HT-29 (cell line): ENCODE data around the gene TNFRSF8. TPM values are rescaled to one million over a fixed set of nuclear protein-coding genes. Genes with fewer than 3 reads are reported as not detected.

Experiments
- DNase-seq: peaks from one replicate; pipeline ENCODE4 v3.0.0-alpha.2; 2015; ENCODE audit warnings: low spot score
- total RNA-seq: library from RNA; depleted of rRNA; stranded (reverse); fragments of >200 nt; shearing (Covaris generic); gene quantifications from 2 replicates; pipeline ENCODE4 v1.2.3, GENCODE V29; 2014

The TNFRSF8 gene
- total RNA-seq, 1 experiment from 2014 or later = not detected

DNA sequence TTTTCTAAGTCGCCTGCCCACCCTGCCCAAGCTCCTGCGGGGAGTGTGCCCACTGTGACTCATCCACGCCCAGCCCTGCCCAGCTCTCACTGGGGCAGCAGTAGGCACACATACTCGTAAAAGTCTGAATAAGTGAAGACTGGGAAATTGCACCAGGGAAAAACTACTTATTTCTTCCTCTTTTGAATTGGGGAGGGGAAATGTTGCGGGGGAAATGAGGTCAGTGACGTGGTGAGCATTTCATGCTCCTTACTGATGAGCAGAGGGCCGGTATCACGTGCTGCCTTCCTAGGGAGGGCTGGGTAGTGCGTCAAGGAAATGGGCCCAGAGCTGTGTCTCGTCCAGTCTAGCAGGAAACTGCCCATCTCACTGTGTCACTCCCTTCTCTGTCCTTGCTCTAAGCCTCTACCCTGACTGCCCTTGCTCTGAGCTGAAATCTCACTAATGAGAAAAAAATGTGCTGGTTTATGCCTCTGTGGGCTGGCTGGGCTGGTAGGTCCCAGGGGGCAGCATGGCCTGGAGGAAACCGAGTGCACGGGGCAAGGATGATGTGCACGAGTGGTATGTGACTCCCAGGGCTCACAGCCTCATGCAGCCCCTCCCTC, 90.2 kb downstream of the TNFRSF8 start:
- DNase-seq = no peak

DNA sequence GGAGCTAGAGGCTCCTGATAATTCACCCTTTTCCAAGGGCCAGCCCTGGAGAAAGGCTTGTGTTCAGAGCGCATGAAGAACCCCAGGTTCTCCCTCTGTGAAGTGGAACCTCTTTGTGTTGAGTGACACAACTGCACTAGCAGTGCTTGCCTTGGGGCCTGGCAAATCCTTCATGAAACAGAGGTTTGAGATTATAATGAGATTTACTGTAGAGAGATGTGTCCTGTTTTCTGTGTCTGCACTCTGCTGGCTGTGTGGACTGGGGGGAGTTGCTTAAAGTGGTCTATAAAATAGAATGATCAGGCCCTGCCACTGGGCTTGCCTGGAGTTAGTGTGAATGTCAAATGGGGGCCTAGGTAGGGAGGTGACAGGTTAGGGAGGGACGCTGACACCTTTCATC, 92.2 kb downstream of the TNFRSF8 start:
- DNase-seq = no peak

DNA sequence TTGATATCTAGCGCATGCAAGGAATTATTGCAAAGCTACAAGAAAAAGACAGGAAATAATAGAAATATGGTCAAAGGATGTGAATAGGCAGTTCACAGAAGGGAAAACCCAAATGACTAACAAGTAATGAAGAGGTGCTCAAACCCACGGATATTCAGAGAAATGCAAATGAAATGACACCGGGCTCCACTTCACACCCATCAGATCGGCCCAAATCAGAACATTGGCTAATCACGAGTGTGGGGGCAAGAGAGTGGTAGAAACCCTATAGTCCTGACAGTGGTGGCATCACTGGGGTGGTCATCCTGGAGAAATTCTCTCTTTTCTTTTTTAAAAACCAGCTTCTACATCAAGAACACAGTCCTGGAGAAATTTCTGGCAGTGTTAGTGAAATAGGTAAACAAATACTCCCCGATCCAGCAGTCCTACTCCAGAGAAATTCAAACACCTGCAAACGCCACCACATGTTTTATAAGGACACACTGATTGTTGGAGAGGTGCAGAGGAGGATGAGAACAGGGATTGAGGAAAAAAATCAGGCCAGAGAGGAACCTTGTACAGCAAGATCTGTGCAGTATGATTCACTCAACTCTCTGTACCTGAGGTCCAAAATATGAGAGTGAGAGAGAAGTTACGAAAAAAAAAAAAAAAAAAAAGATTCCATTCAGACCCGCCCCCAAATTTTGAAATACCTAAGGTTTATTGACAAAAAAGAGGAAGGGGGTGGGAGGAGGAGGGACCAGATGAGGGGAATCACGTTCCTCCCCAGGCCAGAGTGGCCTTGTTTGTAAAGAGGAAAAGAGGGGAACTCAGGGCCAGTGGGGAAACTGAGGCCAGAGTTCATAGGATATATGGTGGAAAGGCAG, 94.5 kb downstream of the TNFRSF8 start:
- no peak for DNase-seq

DNA sequence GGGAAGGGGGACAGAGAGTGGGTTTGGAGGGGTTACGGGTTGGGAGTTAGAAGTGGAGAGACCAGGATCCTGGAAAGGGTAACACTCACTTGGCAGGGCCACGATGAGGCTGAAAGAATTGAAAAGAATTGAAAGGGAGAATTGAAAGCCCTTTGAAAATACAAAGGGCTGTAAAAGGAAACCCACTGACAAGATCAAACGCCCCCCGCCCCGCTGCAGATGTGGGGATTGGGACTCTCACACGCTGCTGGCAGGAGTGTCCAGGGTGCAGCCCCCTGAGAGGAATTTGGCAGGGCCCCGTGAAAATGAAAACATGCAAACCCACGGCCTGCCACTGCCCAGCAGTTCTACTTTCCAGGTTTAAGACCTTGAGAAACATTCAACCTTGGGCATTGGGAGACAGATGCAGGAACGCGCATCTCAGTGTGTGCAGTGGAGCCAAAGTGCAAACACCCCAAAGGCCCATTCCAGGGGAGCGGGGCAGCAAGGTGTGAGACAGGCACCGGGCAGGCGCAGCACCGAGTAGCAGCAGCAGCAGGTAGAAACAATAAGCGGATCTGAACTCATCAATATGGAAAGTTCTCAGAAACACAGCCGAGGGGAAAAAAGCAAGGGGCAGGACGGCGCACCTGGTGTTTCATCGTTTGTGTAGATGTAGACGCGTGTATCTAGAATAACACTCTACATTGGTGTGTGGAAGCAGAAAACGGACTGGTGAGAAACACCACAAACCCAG, 95.4 kb downstream of the TNFRSF8 start:
- no peak for DNase-seq

DNA sequence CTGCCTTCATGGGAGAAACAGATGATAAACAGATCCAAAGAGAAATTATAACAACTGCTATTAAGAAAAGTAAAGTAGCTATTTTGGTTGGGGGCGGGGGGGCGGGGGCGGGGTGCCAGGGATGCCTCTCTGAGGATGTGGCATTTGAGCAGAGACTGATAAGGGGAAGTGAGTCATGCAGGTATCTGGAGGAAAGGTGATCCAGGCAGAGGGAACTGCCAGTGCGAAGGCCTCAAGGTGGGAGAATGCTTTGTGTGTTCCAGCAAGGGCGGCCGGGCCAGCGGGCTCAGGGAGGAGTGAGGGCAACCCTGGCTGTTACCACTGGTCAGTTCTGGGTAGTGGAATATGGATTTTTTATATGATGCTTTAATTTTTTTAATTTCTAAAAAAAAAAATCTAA, 96.7 kb downstream of the TNFRSF8 start:
- DNase-seq = peak; percentile 31

DNA sequence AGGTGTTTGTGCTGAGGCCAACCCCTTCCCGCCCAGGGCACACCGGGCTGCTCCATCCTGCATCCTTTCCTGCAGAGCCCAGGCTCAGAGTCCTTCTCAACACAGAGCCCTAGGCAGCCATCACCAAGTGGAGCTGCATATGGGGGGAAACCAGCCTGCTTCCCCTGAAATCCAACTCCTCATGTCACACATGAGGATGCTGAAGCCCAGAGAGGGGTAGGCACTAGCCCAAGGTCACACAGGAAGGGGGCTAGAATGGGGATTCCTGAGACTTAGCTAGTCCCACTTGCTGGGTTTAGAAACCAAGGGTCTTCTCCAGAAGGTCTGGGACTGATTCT, 98.2 kb downstream of the TNFRSF8 start:
- DNase-seq = no peak

DNA sequence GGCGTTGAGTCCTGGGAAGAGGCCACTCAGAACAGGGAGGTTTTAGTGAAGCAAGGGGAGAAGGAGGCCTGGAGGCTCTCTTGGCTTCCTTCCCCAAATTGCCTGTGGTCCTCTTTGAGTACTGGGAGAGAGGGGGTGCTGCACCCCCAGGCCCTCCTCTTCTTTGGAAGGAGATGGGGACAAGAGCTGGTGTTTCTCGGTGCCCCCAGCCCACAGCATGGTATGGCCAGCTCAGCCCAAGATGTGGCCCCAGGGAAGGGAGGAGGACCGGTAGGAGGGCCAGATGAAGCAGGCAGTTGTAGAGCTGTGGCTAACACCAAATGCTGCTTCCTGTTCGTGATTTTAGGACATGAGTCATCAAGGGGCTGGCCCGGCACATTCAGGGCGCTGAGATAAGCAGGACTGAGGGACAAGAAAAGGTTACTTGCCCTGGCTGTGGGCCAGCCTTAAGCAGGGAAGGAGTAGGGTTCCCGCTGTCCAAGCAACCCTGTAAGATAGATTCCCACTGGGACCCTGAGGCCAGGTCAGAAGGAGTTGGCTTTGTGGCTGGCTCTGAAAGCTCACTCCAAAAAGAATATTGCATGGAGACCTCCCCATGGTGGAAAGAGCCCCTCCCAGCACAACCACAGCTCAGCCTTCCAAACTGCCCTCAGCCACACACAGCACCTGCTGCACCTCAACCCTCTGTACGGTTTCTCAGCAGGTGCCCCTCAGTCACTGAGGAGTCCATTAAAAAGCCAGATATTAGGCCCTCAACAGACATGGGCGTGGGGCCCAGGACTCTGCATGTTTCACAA, 98.8 kb downstream of the TNFRSF8 start:
- DNase-seq = peak; percentile 85

DNA sequence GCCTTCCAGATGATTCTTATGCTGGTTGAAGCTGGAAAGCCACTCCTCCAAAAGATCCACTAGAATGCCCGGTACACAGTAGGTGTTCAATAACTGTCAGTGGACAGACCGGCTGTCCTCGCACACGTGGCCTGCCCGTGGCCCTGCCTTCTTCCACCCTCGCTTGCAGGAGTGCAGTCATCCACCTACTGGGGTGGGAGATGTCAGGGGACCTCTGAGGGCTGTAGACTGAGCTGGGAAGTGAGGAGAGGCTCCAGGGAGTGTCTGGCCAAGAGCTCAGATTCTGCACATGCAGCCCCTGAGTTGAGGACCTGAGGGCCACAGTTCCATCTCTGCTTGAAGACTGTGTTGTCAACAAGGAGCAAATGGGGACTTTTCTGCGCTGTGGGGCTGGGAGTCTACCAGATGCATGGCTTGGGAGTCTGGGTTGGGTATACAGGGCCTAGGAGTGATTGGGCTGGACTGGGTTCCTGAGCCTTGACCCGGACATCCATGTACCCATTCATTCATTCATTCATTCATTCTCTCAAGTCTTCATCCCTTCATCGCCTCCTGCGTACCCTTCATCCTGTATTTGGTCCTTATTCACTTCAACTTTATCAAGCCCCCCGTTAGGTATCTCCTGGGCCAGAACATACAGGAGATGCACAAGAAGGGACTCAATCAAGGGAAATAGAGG, 99.5 kb downstream of the TNFRSF8 start:
- no peak for DNase-seq

DNA sequence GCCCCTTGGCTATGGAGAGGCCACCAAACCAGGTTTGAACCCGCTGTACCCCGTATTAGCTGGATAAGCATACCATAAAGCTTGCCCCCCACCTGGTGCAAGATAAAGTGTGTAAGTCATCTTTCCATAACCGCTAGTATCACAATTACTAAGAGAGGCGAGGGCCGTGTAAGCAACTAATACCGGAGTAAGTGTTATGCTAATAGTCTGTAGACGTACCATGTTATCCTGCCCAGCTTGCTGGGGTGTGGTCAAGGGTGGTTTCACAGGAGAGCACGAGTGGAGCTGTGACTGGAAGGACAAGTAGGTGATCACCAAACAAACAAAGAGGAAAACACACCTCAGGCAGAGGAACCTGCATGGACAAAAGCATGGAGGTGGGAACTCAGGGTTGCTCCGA, 100.1 kb downstream of the TNFRSF8 start:
- DNase-seq = no peak

DNA sequence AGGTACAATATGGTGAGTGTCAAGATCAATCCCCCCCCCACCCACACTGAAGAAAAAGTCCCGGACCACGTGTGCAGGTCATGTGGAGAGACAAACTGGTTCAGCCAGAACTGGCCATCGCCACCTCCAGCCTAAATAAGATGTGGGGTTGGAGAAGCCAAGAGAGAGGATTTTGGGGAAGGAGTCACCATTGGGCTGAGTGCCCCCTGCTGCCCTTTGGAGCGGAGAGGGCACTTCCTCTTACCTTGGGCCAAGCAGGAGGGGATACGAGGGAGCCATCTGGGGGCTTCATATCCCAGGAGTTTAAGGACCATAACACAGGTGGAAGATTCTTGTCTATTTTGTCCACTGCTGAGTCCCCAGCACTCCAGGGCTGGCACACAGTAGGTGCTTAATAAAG, 101.1 kb downstream of the TNFRSF8 start:
- no peak for DNase-seq

DNA sequence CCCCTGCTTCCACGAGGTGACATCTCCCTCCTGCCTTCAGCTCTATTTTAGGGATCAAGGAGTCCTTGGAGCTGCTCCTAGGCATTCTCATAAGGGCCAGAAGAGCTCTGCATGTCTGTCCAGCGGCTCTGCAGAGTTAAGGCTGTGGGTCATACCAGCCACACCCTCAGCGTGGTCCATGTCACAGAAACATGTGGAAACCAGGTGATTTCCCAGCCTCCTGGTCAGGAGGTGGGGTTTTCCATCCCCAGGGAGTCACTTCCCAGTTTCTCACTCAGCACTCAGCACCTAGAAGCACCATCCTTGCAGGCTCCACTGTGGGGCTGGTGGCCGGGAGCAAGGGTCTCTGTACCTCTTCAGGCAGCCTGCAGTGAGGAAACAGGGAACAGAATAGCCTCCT, 102.2 kb downstream of the TNFRSF8 start:
- no peak for DNase-seq

DNA sequence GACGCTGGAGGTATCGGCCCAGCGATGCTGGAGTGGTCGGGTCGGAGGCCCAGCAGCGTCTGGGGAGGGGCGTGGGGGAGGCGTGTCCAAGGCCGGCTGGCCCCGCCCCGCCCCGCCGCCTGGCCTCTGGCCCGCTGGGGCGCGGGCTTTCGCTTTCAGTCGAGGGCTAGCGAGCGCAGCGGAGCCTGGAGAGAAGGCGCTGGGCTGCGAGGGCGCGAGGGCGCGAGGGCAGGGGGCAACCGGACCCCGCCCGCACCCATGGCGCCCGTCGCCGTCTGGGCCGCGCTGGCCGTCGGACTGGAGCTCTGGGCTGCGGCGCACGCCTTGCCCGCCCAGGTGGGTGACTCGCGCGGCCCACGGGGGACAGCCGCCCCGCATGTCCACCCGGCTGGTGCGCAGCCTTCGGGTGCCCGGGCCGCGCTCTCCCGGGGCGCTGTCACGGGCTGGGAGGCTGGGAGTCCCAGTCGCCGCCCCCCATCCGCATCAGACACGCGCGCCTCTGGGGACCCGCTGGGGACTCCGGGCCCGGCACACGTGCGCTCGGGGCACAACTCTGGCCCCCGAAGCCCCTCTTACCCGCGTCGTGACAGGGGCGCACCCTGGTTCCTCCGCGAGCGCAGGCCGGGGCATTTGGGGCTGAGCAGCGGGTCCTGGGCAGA, 103.9 kb downstream of the TNFRSF8 start, which contains the start of gene TNFRSF1B:
Gene TNFRSF1B (plus strand): TSS at position 158 of the 659 bp plus-strand sequence. CDS start 101 bp downstream, at position 259.
- no peak for DNase-seq

DNA sequence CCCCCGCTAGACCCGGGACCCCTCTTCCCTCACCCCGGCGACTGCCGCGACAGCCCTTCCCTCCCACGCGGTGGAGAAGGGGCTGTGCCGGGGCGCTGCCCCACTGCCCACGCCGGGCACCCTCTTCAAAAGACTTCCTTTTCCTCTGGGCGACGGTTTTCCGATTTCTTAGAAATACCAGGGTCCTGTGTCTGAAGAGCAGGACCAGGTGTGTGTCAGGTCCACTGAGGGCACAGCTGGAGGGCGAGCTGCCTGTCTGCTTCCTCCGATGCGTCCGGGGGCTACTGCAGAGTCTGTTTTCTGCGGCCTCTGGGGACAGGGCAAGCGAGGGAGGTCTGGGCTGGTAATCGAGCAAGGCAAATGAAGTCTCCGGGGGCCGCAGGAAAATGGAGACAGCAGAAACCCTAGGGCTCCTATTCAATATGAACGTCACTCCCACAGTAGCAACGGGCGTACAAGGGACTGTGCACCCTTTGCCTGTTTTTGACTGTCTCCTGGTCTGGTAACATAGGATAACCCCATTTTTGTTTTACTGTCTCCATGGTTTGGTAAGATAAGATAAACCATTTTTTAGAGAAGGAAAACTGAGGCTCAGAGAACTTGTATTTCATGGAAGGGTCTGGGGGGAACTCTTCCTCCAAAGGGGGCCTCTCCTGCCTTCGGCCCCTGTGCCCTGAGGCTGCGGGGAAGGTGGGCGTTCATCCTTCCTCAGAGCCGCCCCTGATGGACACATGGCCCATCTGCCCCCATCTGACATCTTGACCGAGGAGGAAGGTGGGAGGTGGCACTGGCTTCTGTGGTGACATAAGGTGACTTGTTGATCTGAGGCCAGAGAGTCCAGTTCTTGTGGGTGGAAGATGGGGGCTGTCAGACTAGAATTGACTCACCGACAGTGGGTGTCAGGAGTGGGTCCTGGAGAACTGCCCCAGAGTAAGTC, 104.7 kb downstream of the TNFRSF8 start:
- DNase-seq = no peak

DNA sequence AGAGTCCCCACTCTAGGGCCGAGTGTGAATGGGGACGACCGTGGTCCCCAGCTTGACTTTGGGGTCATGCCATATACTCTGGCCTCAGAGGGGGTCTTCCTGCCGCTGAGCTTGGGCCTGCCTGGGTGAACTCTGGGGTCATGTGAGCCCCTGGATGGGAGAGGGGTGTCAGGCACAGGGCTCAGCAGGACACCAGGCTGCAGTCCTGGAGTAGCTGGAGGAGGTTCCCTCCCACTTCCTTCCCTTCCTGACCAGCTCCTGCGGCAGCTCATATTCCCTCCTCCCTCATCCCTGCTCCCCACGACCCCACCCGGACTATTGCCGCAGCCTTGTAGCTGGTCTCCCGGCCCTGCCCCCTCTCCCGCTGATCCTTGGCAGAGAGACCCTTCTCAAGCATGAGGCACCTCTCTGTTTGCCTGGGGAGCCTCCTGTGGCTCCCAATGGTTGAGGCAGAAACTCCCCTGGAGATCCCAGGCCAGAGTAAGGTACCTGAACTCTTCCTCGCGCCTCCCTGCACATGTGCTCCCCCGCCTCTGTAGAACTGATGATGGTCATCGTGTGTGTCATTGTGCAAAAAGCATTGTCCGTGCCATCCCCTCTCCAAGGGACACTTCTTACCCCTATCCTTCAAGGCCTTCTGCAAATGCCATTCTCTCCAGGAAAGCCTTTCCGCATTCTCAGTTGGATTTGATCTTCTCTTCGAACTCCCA, 105.5 kb downstream of the TNFRSF8 start:
- no peak for DNase-seq

DNA sequence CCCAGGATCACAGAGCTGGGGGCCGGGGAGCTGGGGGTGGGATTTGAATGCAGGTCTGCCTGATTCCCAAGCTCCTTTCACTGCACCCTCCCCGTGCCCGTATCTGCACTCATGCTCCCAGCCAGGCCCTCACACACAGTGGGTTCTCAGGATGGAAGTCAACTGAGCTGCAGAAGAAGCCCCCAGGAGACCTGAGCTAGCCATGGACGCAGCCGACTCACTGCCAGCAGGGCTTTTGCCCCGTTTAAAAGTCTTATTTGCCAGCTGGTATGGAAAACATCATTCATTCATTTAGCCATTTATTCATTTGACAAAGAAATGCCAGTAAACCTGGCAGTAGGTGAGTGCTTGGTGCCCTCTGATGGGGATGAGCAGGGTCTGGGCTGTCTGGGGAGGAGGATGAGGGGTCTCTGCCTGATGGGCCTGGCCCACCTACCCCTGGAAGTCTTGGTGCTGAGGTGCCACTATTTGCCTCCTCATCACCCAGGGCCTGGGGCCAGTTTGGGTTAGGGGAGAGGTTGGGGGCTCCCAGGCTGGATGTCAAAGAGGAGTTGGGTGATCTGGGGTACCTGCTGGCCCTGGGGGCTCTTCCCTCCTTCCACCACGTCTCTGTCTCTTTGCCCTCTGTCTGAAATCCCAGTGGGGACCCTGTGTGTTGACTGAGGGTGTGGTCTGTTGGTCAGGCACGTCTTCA, 106.5 kb downstream of the TNFRSF8 start:
- DNase-seq = no peak

DNA sequence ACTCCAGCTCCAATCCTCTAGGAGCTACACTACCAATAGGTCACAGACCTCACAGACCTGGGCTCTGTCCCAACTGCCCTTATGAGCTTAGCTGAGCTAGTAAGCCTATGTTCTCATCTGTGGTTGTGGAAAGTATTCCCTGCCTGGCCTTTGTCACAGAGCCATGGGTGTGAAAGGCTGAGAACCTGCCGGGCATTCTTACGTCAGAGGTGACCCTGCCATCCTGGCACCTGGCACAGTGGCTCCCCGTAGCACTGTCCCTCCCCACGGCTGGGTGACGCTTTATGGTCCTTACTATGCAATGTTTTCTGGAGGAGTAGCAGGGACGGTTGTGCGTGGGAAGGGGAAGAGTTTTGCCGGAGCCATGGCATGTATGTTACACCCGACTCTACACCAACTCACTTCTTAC, 107.2 kb downstream of the TNFRSF8 start:
- no peak for DNase-seq

DNA sequence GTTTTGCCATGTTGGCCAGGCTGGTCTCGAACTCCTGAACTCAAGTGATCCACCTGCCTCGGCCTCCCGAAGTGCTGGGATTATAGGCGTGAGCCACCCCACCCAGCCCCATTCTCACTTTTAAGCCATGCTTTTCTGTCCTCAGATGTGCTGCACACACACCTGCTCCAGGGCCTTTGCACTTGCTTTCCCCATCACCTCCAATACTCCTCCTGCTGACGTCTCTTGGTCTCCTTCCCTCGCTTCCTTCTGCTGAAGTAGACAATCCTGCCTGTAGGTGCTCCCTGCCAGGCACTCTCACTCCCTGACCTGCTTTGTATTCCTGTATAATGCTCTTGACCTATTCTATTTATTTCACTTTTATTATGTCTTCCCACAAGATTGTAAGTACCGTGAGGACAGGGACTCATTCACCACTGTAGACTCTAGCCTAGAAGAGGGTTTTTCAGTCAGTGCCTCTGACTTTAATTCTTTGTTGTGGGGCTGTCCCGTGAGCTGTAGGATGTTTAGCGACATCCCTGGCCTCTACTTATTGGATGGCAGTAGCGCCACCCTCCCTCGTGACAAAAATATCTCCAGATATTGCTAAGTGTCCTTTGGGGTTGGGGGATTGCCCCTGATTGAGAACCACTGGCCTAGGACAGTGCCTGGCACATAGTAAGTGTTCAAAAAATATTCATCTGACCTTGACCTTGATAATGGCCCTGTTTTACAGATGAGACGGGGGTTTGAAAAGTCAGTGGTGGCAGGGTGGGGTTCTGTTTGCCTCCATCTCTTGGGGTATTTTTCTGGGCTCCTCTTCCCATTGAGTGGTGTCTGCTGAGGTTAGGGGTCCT, 108.3 kb downstream of the TNFRSF8 start:
- no peak for DNase-seq
